Non-pigmented ciliary epithelial cell (primary cell): ENCODE measurements around the gene PRCC.

ENCODE experiments used
- DNase-seq: peaks from one replicate; pipeline ENCODE4 v3.0.0-alpha.2; 2010; ENCODE audit warnings: low read depth

Gene PRCC, protein sequence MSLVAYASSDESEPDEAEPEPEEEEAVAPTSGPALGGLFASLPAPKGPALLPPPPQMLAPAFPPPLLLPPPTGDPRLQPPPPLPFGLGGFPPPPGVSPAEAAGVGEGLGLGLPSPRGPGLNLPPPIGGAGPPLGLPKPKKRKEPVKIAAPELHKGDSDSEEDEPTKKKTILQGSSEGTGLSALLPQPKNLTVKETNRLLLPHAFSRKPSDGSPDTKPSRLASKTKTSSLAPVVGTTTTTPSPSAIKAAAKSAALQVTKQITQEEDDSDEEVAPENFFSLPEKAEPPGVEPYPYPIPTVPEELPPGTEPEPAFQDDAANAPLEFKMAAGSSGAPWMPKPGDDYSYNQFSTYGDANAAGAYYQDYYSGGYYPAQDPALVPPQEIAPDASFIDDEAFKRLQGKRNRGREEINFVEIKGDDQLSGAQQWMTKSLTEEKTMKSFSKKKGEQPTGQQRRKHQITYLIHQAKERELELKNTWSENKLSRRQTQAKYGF

DNA sequence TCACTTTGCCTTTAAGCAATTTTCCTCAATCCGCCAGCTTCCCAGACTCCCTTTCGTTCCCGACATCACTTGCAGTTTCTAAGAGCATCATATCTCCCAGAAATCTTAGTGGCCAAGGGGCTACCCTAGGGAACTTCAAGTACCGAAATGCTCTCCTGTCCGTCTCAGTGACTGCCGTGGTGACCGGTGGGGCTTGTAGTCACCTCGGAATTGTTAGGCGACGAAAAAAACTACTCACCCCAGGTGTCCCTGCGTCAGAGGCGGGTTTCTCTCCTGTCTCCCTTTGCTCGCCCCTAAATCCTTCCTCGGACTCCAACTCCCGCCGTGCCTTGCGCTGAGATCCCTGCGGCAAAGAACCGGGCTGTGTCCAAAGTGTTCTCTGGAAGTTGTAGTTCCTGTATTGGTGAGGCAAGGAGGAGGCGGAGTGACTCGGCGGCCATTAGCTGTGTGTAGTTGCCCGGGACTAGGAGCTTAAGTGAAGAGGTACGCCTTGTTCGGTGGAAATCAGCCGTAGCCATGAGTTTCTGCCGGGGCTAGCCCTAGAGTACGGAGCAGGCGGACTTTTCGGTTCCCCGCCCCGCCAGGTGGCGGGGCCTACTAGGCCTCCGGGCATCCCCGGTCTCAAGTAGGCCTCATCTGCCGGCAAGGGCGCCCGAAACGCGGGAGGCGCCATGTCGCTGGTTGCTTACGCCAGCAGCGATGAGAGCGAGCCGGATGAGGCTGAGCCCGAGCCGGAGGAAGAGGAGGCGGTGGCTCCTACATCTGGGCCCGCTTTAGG, at the start of gene PRCC:
PRCC (plus strand) TSS at position 435 of the 778 bp plus-strand sequence; CDS start at position 672, 237 bp downstream.
- peak; percentile 100 for DNase-seq

DNA sequence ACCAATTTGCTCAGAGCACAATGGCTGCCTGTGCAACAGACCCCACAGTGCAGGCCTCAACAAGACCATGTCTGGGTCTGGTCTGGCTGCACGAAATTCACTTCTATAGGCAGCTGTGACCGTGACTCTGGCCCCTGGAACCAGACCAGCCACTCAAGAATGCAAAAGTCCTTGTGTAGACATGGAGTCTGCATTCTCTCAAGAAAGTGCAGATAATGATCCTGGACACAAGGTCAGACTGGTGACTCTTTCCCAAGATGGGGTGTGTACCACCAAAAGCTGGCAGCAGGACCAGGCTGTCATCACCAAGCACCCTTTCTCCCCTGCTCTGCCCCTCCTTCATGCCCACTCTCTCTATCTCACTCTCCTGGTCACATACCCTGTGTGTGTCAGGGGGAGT, 46.2 kb upstream of the PRCC start:
- DNase-seq, result no peak

DNA sequence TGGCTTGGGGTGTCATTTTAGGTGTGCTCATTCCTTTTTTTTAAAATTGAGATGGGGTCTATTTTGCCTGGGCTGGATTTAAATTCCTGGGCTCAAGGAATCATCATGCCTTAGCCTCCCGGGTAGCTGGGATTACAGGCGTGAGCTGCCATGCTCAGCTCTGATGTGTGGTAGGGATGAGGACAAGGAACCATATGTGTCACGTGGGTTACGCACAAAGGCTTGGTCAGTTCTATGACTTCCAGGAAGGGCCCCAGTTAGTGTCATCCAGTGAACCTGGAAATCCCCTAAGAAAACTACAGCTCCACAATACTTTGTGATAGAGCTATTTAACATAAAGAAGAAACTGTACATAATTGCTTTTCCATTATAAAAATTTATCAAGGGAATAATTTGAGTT, 45.8 kb upstream of the PRCC start:
- DNase-seq, result no peak

DNA sequence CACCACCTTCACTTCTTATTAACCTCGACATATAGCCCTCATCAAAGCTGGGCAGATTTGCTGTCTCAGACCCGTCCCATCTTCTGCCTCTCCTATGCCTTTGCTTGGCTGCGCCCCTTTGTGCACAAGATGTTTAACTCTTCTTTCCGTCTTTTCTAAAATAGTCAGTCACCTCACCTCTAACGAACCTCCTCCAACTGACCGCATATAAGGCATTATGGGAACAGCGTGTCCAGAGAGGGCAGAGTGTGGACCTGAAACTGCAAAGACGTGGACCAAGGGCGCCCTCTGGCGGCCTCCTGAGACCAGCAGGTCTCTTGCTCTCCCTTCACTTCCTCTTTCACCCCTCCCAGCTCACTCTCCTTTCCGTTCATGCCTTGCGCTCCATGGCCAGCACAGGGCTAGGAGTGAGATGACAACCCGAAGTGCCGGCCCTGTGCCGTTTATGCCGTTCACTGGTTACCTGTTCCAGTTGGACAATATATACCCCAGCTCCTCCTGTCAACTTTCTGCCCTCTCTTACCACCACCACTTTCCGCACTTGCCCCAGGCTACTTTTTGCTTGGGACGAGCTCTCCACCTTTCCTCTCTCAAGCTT, 41.6 kb upstream of the PRCC start:
- DNase-seq, result peak; percentile 65

DNA sequence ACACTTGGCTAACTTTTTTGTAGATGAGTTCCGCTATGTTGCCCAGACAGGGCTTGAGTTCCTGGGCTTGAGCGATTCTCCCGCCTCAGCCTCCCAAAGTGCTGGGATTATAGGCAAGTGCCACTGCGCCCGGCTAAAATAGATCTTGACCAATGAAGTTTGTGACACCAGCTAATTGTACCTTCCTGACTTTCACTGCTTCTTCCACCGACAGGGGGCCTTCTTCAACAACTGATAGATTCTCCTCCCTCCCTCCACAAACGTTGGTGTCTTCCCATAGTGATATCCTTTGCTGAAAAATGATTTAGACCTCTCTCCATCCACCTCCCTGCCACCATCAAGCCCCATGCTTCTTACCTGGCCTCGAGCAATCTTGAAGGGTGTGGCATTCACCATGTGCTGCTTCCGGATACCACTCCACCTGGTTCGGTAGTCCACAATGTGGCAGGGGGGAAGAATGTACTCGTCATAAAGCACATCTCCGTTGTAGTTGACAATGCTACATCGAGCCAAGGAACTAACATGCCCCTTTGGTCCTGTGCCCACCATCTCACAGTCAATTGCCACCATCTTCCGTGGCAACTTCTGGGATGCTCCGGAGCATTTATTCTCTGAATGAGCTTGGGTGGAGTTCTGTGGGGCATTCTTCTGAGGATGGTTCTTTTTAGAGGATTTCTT, 40.6 kb upstream of the PRCC start:
- DNase-seq, result no peak

DNA sequence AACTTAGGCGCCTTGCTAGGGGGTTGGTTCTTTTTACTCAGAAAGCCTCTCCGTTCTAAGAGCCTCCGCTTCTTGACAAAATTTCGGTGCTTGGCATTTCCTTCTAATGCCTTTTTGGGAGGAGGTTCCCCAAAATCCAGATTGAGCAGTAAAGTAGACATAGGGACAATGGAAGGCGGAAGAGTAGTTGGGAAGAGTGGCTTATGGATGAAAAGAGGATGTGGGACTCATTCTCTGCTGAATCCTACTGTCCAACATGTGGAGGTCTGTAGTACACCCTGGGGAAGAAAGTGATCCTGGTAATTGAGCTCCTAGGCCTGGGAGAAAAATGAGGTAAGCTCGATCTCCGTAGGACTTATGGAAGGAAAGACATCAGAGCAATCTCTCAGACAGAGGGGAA, 39.8 kb upstream of the PRCC start:
- DNase-seq, result no peak

DNA sequence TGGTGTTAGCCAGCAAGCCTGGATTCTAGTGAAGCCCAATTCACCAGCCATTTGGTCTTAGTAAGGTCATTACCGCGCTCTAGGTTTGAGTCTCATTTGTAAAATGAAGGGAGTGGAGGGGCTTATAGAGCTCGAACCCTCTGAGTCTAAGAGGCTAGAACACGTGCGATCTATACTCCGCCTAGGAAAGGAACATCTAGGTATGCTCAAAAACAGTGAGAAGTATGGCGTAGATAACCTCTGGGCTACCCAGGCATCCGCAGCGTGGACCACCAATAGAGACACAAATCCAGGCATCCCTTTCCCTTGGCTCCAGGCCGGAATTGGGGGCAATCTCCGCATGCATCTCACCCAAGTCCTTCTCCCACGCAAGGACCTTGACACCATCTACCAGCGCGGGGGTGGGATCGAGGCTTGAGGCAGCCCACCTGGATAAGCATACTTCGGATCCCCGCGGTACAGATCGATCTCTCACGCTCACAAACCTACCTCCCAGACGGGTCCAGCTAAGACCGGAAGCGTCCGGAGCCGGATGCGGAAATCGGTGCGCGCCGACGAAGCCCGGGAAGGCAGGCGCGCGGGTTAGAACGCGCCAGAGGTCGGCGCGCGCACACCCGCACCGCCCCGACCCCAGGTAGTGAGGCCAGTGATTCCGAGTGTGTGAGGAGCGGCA, 39.3 kb upstream of the PRCC start, which contains the start of gene METTL25B:
METTL25B (plus strand) TSS at position 544 of the 673 bp plus-strand sequence. CDS start 636 bp downstream, outside the sequence.
- no peak for DNase-seq

DNA sequence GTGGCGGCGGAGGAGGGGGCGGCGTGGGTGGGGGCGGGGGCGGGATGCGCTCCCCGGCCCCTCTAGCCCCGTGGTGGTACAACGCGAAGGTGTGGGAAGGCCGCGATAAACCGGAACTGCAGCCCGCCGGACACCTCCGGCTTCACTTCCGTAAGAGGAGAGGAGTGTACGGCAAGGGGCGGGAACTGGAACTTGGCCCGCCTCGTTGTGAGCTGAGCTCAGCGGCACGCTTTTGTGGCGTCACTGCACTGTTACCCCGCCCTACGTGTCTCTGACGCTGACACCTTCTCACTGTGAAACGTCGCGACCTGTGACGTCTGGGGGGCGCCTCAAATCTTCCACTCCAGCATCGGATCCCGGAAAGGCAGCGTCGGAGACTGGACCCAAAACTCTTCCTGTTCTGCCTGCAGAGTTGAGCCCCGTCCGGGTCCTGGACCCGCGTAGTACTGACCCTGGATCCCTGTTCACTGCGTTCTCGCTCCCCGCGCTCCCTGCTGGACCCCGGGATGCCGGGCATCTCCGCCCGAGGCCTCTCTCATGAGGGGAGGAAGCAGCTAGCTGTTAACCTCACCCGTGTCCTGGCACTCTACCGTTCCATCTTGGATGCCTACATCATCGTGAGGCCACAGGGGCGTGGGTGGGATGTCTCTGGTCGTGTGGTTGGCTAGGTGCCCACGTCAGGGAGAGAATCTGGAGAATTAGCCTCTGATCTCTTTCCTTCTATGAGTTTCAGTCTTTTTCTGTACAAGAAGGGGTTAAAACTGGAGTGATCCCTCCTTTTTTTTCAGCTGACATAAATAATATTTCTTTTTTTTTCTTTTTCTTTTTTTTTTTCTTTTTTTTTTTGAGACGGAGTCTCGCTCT, 38.5 kb upstream of the PRCC start, which contains the start of gene ISG20L2:
ISG20L2 (minus strand) TSS at position 168 of the 864 bp plus-strand sequence. CDS start 1,114 bp downstream, outside the sequence.
- peak; percentile 93 for DNase-seq

DNA sequence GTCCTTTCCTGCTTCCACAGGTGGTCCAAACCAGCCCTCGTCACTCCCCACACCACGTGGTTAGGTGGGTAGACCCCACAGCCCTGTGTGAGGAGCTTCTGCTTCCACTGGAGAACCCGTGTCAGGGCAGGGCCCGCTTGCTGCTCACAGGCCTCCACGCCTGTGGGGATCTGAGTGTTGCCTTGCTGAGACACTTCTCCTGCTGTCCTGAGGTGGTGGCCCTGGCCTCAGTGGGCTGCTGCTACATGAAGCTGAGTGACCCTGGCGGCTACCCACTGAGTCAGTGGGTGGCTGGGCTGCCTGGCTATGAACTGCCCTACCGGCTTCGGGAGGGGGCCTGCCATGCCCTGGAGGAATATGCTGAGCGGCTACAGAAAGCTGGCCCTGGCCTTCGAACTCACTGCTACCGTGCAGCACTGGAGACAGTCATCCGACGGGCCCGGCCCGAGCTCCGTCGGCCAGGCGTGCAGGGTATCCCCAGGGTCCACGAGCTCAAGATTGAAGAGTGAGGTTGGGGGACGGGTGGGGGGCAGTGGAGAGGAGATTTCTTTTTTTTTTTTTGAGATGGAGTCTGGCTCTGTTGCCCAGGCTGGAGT, 33.2 kb upstream of the PRCC start:
- DNase-seq, result no peak

DNA sequence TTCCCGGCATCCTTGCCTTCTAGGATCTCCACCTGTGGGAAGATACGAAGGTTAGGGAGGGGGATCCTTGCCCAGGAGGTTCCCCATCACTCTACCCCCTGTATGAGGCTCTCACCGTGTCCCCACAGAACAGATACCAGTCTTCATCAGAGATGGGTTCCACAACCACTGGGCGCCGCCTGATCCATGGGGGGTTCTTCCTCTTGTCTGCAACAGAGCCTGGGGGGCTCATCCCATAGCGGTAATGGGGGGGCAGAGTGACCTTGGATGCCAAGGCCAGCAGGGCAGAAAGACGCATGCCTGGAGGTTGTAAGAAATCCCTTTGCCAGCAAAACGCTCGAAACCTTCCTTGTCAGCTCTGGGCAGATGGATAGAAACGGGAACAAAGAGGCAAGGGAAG, 28.9 kb upstream of the PRCC start:
- DNase-seq, result no peak

DNA sequence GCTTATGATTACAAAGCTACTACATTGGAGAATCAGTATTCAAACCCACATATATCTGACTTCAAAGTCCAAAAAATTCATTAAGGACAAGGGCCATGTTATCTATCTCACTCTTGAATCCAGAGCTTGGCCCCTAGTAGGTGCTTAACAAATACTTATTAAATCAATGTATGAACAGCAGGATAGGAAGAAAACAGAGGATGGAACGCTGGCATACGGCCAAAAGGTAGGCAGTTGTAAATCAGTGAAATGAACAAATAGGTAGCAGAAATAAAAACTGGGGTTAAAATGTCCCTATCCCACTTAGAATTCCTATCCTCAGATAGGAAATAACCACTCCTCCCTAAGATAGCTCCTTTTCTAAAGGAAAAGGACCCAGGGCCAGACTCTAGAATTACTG, 28.4 kb upstream of the PRCC start:
- no peak for DNase-seq

DNA sequence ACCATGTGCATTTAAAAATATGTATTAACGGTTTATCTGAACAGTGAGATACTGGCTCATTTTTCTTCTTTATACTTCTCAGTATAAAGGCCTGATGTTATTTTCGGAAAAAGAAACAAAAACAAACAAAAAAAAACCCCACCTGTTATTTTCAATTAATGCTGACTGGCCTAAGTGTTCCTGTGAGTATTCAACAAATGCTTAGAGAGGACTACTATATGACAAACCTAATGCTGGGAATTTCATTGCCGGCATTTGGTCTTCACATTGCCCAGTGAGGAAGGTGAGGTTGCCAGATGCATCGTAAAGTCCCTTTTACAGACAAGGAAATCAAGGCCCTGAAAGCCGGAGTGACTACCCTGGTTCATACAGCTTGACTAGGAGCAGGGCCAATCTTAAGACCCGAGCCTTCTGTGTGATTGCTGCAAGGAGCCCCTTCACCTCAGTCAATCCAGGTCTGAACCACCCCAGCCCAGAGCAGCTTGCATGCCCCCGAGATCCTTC, 27.0 kb upstream of the PRCC start:
- no peak for DNase-seq

DNA sequence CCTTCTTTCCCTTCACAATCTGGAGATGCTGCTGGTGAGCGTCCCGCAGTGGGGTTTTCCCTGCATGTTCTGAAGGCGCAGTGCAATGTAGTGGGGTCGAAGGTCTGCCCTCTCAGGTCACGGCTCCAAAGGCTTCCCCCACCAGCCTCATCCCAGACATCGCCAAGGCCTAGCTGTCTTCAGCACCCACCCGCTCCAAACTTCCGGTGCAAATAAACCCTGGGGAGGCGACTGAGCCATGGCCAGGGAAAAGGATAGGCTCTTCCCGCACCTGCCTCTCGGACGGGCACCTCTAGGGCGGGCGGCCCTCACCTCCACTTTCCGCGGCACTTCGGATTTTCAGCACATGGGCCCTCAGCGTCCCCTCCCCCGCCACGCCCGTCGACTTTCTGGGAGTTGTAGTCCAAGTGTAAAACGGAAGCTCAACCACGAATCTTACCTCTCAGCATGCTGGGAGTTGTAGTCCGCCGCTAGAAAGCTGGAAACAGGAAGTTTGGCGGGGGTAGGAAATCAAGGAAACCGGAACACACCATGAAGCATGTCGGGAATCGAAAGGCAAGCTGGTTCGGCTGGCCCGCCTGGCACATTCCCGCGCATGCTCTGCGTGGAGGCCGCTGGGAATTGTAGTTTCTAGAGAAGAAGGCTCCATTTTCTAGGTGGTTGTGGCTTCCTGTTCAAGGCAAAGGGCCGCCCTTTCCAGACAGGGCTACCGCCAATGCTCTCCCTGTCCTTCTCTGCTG, 26.4 kb upstream of the PRCC start, which contains the start of gene MRPL24:
MRPL24 (minus strand) TSS at position 348 of the 740 bp plus-strand sequence. CDS start 2,384 bp downstream, outside the sequence.
- DNase-seq, result peak; percentile 98

DNA sequence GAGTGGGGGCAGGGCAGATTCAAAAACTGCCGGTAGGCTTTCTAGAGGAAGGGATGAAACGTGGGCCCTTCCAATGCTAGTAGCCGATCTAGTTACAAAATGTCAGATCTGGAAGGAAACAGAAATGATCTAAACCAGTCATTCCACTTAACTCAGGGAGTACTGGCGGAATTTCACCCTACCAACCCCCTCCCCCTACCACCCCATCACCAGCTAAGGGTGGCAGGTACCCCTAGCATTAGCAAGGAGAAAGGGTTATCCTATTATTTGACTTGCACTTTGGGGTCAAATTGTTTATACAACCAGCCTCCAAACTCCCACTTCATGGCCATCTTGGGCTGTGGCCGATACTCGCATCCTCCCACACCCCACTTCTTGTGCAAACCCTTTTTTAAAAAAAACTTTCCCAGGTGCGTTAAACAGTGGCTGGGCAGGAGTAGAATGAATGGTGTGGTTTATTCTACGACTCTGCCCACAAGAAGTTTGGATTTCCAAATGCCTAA, 25.8 kb upstream of the PRCC start:
- DNase-seq, result no peak

DNA sequence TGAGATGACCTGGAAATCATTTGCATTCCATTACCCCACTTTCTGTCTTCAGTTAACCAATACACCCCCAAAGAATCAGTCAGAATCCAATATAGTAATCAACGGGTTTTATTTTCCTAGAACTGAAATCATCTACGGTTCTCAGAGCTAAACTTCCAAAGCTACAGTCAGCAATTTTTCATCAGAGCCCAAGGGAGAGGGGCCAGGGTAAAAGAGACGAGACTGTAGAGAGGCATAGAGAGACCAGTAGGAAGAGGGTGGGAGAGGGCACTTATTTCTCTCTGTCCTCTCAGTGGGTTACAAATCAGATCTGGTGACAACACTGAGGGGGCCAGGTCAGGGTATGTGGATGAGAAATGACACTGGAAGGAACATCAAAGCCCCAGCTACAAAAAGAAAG, 25.3 kb upstream of the PRCC start:
- DNase-seq, result no peak

DNA sequence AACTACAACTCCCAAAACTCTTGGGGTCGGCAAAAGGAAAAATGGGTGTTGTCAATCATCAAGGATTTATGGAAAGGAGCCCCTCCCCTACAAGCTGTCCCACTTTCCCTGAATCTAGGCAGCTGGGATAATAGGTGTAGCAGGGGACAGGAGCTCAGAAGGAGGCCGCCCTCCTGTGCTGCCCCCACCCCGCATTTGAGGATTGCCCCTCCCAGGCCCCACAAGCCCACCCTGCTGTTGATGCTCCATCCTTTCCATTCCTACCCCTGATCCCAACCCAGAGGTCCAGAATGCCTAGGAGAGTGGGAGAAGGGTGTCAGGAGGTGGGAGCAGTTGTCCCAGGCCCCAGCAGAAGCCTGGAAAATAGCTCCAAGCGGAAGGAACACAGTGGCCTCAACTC, 24.5 kb upstream of the PRCC start:
- no peak for DNase-seq

DNA sequence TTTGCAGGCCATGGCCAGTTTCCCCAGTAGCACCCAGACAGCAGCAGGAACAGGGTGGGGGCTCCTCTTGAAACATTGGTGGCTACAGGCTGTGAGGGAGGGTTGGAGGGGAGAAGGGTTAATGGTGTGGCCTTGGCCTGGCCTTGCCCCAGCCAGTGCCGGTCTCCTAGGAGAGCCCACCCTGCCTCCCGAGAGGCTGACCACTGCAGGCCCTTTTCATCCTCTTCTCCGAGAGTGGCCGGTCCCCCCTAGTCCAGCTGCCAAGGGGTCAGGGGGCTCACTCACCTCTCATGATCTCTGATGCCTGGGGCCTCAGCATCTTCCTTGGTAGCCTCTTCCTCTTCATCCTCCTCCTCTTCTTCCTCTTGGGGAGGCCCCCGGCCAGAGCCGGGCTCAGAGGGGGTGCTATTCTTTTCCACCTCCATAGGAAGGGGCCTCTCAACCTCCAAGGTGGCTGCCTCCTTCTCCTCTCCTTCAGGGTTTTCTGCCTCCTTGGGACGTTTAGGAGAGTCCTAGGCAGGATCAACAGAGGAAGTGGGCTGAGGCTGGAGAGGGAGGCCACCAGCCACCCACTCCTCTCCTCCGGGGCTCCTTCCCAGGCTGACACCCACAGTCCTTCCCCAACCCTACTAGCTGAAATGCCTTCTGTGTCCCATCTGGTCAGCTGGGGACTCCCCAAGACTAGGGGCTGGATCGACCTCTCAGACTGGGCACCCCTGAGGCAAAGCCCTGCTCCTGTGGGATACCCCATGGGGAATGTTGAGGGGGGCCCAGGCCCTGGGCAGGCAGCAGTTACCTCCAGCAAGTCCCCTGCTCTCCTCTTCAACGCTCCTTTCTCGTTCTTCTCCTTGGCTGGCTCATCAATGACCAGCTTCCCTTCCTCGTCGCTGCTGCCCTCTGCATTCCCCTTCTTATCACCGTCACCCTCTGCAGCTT, 23.7 kb upstream of the PRCC start:
- DNase-seq, result no peak
